Caco-2 (cell line): ENCODE data around the gene CPEB4. TPM values are rescaled to one million over a fixed set of nuclear protein-coding genes. Genes with fewer than 3 reads are reported as not detected.

Experiments
- BruUV-seq: library from RNA; stranded (reverse); fragments of 400-500 nt; replicated peaks from 2 replicates; lab custom pipeline; 2021; lab: Mats Ljungman, UMichigan
- CTCF ChIA-PET: fragments of 300-600 bp; sonication (Branson Sonifier 250); formaldehyde crosslinking; loops from one replicate; lab custom pipeline; 2022; ENCODE audit warnings: antibody characterized with exemption; lab: Charles Lee
- POLR2A ChIA-PET: fragments of 300-600 bp; sonication (Branson Sonifier 250); formaldehyde crosslinking; loops from one replicate; lab custom pipeline; 2022; ENCODE audit warnings: antibody characterized with exemption; lab: Charles Lee
- DNase-seq, 2 experiments: peaks; one replicate each; pipeline versions ENCODE4 v3.0.0 to v3.0.0-alpha.2; 2020 to 2022
- H3K27me3 ChIP-seq: replicated peaks from 2 replicates; pipeline ENCODE4 v1.6.0; 2011; ENCODE audit warnings: low read length; ENCODE audit not compliant: control insufficient read depth, insufficient read depth
- H3K36me3 ChIP-seq: 2 replicates; pipeline ENCODE4 v1.5.1; 2011; ENCODE audit warnings: low read length; ENCODE audit not compliant: control insufficient read depth, insufficient read depth
- H3K4me1 ChIP-seq: fragments of 250-450 bp; sonication (Bioruptor Pico); 2 replicates; pipeline ENCODE4 v1.5.1; 2020; ENCODE audit warnings: mild to moderate bottlenecking
- H3K4me3 ChIP-seq: 2 replicates; pipeline ENCODE4 v1.5.1; 2011; ENCODE audit warnings: low read depth, mild to moderate bottlenecking, control low read depth, low read length
- H3K9me3 ChIP-seq: fragments of 250-450 bp; sonication (Bioruptor Pico); 2 replicates; pipeline ENCODE4 v1.5.1; 2020; ENCODE audit warnings: mild to moderate bottlenecking, moderate library complexity
- H3K27ac Mint-ChIP-seq: one replicate; pipeline ENCODE4 v1.8.0; 2022; ENCODE audit warnings: mixed read lengths; ENCODE audit not compliant: unreplicated experiment
- H3K27me3 Mint-ChIP-seq: one replicate; pipeline ENCODE4 v1.8.0; 2022; ENCODE audit warnings: mixed read lengths; ENCODE audit not compliant: insufficient read depth, unreplicated experiment
- H3K36me3 Mint-ChIP-seq: one replicate; pipeline ENCODE4 v1.8.0; 2022; ENCODE audit warnings: mild to moderate bottlenecking, mixed read lengths; ENCODE audit not compliant: insufficient read depth, unreplicated experiment
- H3K4me1 Mint-ChIP-seq: one replicate; pipeline ENCODE4 v1.8.0; 2022; ENCODE audit warnings: low read depth, mixed read lengths; ENCODE audit not compliant: unreplicated experiment
- H3K4me3 Mint-ChIP-seq: one replicate; pipeline ENCODE4 v1.8.0; 2022; ENCODE audit warnings: mild to moderate bottlenecking, moderate library complexity, mixed read lengths; ENCODE audit not compliant: unreplicated experiment
- H3K9me3 Mint-ChIP-seq: one replicate; pipeline ENCODE4 v1.8.0; 2022; ENCODE audit warnings: mixed read lengths; ENCODE audit not compliant: unreplicated experiment
- intact Hi-C: fragments of 100-400 bp; cut with micrococcal nuclease; formaldehyde crosslinking; loops from one replicate; pipeline ENCODE4 v1.10.0; 2022; ENCODE audit not compliant: unreplicated experiment
- total RNA-seq: library from RNA; stranded (reverse); gene quantifications from 2 replicates; pipeline ENCODE4 v1.2.3, GENCODE V29; 2022
- TF ChIP-seq, protein P1 (sequence below), 2 experiments: fragments of 200-600 bp in 1 of 2; IDR thresholded peaks; 1 replicate in 1 of 2; 2 replicates in 1 of 2; pipeline versions ENCODE4 v1.5.1 to v1.8.0; 2011 to 2022; ENCODE audit warnings: antibody characterized with exemption in 1 of 2, control low read depth in 1 of 2, inconsistent platforms in 1 of 2, low read depth in 1 of 2, low read length in 1 of 2, mild to moderate bottlenecking in 1 of 2, moderate library complexity in 1 of 2; ENCODE audit not compliant: insufficient read depth in 1 of 2, severe bottlenecking in 1 of 2, unreplicated experiment in 1 of 2

Gene CPEB4
- total RNA-seq, 1 experiment from 2014 or later = 25.1 TPM

DNA sequence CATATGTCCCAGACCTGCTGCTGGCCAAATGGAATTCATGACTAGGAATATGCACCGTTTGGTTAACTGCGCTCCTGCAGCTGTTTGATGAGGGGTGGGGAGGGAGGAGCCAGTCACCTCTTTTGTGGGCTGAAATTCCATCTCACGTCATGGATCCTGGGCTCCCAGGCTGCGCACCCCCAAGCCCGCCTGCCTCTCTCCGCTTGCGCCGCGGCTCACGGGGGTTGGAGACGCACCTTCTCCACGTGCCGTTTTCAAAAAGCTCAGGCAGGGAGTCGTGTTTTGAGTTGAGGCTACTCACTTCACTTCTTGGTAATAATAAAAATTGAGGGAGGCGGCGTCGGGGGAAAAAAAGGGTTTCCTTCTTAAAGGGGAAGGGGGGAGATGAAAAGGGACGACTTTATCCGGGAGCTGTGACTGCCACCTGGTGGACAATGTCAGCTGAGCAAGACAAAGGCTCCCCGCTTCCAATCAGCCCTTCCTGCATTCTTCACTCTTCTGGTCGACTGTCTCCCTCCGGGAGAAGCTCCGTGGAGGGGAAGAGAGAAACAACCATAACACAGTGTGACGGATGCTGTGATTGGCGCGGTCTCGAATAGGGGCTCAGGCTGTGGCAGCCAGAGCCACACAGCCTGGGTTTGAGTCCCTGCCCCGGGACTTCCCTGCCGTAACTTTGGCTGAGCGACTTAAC, 84.9 kb downstream of the CPEB4 start:
- H3K4me1 ChIP-seq = peaks cover 56% of the 10 kb centered on the region
- no TSS peak for BruUV-seq
- H3K9me3 Mint-ChIP-seq = no peaks in the 10 kb centered on the region

DNA sequence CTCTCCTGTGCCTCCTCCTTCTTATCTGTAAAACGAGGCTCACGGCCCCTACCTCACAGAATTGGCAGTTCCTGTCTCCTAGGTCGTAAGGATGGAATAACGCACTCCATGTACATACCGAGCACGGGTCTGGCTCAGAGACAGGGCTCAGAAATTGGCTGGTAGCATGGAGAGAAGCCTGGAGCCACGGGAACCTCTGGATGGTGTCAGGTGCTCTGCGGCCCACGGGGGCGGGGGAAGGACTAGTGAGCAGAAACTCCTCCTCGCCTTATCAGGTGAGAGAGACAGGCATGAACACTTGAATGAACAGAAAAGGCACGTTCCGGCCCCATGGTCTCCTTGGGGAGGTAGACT, 85.4 kb downstream of the CPEB4 start:
- H3K27me3 Mint-ChIP-seq = peaks cover 2% of the 10 kb centered on the region
- no TSS peak for BruUV-seq
- H3K4me3 Mint-ChIP-seq = peak overlapping the region; percentile 74
- peaks cover 4% of the 10 kb centered on the region for H3K36me3 Mint-ChIP-seq
- Histone ChIP-seq H3K4me3 (peak overlapping the region; percentile 42), H3K4me1 (peaks cover 50% of the 10 kb centered on the region), H3K9me3 (no peaks in the 10 kb centered on the region), H3K27me3 (no peaks in the 10 kb centered on the region), H3K36me3 (no peaks in the 10 kb centered on the region)
- H3K9me3 Mint-ChIP-seq = no peaks in the 10 kb centered on the region
- intact Hi-C loops = loop anchor here (1.0 kb wide), 3 partner anchors 85 to 354 kb away; partner anchors contain the start of gene CPEB4
- DNase-seq = peak in 1 of 2 experiments; percentile 62
- TF ChIP-seq, protein P1, sequence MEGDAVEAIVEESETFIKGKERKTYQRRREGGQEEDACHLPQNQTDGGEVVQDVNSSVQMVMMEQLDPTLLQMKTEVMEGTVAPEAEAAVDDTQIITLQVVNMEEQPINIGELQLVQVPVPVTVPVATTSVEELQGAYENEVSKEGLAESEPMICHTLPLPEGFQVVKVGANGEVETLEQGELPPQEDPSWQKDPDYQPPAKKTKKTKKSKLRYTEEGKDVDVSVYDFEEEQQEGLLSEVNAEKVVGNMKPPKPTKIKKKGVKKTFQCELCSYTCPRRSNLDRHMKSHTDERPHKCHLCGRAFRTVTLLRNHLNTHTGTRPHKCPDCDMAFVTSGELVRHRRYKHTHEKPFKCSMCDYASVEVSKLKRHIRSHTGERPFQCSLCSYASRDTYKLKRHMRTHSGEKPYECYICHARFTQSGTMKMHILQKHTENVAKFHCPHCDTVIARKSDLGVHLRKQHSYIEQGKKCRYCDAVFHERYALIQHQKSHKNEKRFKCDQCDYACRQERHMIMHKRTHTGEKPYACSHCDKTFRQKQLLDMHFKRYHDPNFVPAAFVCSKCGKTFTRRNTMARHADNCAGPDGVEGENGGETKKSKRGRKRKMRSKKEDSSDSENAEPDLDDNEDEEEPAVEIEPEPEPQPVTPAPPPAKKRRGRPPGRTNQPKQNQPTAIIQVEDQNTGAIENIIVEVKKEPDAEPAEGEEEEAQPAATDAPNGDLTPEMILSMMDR (IDR thresholded peaks at IDR 0.05; ENCODE audit: insufficient read depth in 1 of 2, low read depth in 1 of 2, low read length in 1 of 2, severe bottlenecking in 1 of 2, unreplicated experiment in 1 of 2) = no peak
- peak overlapping the region; percentile 80 for H3K27ac Mint-ChIP-seq
- POLR2A ChIA-PET = interaction anchor here (0.9 to 1.0 kb wide), 4 partner anchors 27 to 358 kb away, joined by 3 to 9 read pairs (median 6); partner anchors contain the start of gene CPEB4
- CTCF ChIA-PET = interaction anchor here (0.6 to 2.8 kb wide), 17 partner anchors 8 to 1389 kb away, joined by 3 to 18 read pairs (median 4); partner anchors contain the start of genes BOD1 and CPEB4
- peaks cover 28% of the 10 kb centered on the region for H3K4me1 Mint-ChIP-seq

More for the DNA sequence above, 84.9 kb downstream of the CPEB4 start:
- Histone ChIP-seq H3K36me3 (no peaks in the 10 kb centered on the region), H3K9me3 (no peaks in the 10 kb centered on the region), H3K27me3 (no peaks in the 10 kb centered on the region), H3K4me3 (peak overlapping the region; percentile 42)
- ChIA-PET POLR2A (interaction anchor here (0.5 to 1.0 kb wide), 5 partner anchors 27 to 357 kb away, joined by 3 to 9 read pairs (median 4); partner anchors contain the start of gene CPEB4), CTCF (interaction anchor here (0.6 to 2.8 kb wide), 16 partner anchors 9 to 1388 kb away, joined by 3 to 18 read pairs (median 3); partner anchors contain the start of genes BOD1, CPEB4 and NSG2)
- Mint-ChIP-seq H3K4me1 (peaks cover 28% of the 10 kb centered on the region), H3K36me3 (peaks cover 4% of the 10 kb centered on the region), H3K4me3 (peak overlapping the region; percentile 74), H3K27me3 (no peaks in the 10 kb centered on the region), H3K27ac (peak overlapping the region; percentile 80)
- peak; percentile 87 to 89 for DNase-seq
- TF ChIP-seq, protein P1 (IDR thresholded peaks at IDR 0.05; ENCODE audit: insufficient read depth in 1 of 2, low read depth in 1 of 2, low read length in 1 of 2, severe bottlenecking in 1 of 2, unreplicated experiment in 1 of 2) = peak; percentile 88 to 89
- intact Hi-C loops = loop anchor here (1.0 kb wide), 3 partner anchors 85 to 354 kb away; partner anchors contain the start of gene CPEB4

DNA sequence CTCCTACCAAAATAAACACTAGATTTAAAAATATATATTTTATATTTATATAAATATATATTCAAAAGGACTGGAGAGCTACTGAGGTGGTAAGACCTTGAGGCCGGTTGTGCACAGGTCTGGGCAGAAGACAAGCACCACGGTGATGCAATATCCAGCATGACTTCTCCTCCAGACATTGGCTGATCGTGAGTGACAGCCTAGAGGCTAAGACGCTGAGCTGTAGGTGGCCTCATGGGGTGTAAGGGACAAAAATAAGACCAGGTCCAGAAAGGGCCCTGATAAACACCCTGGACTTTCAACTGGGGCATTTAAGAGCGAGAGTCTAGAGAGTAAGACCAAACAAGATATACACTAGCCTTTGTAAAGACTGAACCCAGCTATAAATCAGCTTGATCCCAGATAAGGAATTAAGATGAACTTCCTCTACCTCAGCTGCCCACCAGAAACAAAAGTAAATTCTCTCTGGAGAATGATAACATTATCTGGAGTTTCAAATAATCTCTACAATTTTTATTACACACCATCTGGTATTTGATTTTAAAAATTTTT, 86.6 kb downstream of the CPEB4 start:
- no peaks in the 10 kb centered on the region for H3K9me3 Mint-ChIP-seq
- H3K36me3 Mint-ChIP-seq = peaks cover 4% of the 10 kb centered on the region
- TF ChIP-seq, protein P1 (IDR thresholded peaks at IDR 0.05; ENCODE audit: insufficient read depth in 1 of 2, low read depth in 1 of 2, low read length in 1 of 2, severe bottlenecking in 1 of 2, unreplicated experiment in 1 of 2) = no peak
- peaks cover 20% of the 10 kb centered on the region for H3K4me1 Mint-ChIP-seq
- POLR2A ChIA-PET = interaction anchor here (0.6 to 1.1 kb wide), 2 partner anchors 31 to 87 kb away, joined by 3 to 6 read pairs; partner anchors contain the start of gene CPEB4
- BruUV-seq = no TSS peak
- Histone ChIP-seq H3K9me3 (no peaks in the 10 kb centered on the region), H3K4me1 (peaks cover 41% of the 10 kb centered on the region), H3K27me3 (no peaks in the 10 kb centered on the region), H3K4me3 (no peak overlapping the region), H3K36me3 (no peaks in the 10 kb centered on the region)
- H3K4me3 Mint-ChIP-seq = no peak overlapping the region
- CTCF ChIA-PET = interaction anchor here (1.5 to 2.8 kb wide), 2 partner anchors 337 to 359 kb away, joined by 4 to 18 read pairs; partner anchors contain the start of gene BOD1
- no peak overlapping the region for H3K27ac Mint-ChIP-seq
- intact Hi-C loops = no loop called here
- peaks cover 4% of the 10 kb centered on the region for H3K27me3 Mint-ChIP-seq
- DNase-seq = peak in 1 of 2 experiments; percentile 73
